EH (cell line): ENCODE data around the gene CHTF18.
A peak's percentile ranks its signal among the peaks of the same experiment; 100 is the strongest.

Experiments used
- DNase-seq: peaks from one replicate; pipeline ENCODE4 v3.0.0-alpha.2; 2015; ENCODE audit warnings: low read depth

The CHTF18 gene

DNA sequence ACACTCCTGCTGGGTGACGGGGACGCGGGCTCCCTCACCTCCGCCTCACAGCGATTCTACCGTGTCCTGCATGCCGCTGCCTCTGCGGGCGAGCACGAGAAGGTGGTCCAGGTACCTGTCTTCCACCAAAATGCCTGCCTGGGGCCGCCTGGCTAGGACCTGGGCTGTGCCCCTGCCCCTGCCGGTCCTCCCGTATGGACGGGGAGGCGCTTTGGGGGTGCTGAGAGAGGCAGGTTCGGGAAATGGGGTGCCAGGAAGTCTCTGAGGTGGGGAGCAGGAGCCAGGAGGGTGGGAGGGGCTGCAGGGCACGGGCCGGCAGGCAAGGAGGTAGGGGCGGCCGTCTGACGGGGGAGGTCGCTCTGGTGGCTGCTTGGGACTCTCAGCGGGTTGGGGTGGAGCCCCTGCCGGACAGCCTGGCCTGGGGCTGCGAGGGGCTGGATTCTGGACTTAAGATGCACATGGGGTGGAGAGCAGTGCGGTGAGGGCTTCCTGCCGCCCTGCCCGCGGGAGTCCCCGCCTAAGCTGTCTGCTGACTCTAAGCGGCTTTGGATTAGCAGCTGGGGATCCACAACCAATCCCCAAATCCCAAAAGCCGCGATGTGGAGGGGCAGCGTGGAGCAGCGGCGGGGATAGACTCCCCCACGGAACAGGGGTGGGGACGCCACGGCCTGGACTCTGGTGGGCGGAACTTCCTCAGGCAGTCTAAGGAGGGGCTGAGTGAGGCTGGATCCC is 5.8 kb downstream of the CHTF18 start:
- no peak for DNase-seq

DNA sequence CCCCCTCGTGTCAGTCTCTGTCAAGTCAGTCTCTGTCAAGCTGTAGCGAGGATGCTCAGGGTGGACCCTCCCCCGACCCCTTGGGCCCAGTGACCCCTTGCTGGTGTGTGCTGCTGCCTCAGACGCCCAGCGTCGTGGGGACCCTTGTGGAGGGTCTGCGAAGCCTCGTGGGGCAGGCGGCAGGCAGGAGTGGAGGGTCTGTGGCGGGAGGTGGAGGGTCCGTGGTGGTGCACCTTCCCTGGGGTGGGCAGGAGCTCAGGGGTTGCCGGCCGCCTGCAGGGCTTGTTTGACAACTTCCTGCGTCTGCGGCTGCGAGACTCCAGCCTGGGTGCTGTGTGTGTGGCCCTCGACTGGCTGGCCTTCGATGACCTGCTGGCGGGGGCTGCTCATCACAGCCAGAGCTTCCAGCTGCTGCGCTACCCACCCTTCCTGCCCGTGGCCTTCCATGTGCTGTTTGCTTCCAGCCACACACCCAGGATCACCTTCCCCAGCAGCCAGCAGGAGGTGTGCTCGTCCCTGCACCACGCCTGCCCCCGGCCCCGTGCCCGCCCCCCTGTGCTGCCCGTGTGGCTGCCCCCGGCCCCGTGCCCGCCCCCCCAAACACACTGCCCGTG is 6.5 kb downstream of the CHTF18 start:
- DNase-seq, result no peak

DNA sequence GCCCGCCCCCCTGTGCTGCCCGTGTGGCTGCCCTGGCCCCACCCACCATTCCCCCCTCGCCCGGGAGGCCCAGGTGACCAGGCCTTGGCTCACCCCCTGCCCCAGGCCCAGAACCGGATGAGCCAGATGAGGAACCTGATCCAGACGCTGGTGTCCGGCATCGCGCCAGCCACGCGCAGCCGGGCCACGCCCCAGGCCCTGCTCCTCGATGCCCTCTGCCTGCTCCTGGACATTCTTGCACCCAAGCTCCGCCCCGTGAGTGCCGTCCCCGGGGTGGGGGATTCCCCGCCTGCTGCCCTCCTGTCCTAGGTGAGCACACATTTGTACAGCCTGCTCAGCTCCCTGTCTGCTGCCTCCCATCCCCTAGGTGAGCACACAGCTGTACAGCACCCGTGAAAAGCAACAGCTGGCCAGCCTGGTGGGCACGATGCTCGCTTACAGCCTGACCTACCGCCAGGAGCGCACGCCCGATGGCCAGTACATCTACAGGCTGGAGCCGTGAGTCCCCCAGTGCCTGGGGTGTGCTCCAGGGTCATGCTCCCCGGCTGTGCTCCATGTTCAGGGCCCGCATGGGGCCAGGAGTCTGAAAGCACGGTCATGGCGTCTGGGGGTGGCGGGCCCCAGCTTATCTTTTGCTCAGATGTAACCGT is 7.3 kb downstream of the CHTF18 start:
- no peak for DNase-seq

DNA sequence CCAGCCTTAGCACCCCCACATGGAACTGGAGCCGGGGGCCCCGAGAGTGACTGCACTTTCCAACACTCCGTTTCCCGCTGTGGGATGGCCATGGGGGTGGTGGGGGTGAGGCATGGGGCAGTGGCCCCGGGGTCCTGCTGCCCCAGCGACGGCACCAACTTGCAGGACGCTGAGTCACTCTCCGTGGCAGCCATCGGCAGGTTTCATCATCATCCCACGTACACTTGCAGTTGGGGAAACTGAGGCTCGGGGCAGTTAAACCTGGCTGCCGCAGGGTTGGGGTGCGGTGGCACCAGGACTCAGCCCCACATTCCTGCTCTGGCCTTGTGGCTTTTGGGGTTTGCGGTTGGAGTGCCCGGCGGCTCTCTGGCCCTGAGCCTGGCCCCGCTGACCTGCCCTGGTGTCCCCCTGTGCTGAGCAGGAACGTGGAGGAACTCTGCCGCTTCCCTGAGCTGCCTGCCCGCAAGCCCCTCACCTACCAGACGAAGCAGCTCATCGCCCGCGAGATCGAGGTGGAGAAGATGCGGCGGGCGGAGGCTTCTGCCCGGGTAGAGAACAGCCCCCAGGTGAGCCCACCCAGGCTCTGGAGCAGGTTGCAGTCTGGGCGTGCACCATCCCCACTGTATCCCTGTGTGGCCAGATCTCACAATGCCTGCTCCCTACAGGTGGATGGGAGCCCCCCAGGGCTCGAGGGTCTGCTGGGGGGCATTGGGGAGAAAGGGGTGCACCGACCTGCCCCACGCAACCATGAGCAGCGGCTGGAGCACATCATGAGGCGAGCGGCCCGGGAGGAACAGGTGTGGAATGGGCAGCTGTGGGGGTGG is 8.1 kb downstream of the CHTF18 start:
- DNase-seq, result no peak

DNA sequence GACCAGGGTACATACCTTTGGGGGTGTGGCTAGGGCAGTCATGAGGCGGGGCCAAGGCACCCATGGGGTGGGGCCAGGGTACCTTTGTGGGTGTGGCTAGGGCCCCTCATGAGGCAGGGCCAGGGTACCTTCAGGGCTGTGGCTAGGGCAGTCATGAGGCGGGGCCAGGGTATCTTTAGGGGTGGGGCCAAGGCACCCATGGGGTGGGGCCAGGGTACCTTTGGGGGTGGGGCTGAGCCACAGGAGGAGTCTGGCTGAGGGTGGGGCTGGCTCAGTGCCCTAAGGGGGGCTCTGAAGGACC is 8.7 kb downstream of the CHTF18 start:
- DNase-seq, result no peak

DNA sequence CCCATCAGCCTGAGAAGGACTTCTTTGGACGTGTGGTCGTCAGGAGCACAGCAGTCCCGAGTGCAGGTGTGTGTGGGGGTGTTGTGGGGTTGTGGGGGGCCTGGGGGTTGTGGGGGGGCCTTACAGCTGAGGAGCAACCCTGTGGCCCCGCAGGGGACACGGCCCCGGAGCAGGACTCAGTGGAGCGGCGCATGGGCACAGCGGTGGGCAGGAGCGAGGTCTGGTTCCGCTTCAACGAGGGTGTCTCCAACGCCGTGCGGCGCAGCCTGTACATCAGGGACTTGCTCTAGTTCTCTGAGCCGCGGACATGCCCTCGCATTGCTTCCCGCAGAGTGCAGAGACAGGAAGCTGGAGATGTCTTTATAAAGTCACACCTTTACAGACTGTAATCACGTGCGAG is 9.3 kb downstream of the CHTF18 start:
- no peak for DNase-seq

DNA sequence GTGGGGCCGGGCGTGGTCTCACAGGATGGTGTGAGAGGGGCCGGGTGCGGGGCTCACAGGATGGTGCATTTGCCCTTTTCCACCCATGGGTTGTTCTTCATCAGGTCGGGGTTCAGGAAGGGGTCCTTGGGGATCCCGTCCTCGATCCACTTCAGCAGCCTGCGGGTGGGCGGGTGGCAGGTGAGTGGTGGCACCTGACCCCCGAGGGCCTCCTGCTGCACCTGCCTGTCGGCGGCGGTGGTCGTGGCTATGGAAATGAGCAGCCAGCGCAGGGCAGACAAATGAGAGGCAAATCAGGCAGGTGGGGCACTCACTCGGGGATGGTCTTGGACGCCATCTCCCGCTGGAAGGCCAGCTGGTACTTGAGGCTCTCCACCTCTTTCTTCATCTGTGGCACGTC is 10.2 kb downstream of the CHTF18 start:
- no peak for DNase-seq

DNA sequence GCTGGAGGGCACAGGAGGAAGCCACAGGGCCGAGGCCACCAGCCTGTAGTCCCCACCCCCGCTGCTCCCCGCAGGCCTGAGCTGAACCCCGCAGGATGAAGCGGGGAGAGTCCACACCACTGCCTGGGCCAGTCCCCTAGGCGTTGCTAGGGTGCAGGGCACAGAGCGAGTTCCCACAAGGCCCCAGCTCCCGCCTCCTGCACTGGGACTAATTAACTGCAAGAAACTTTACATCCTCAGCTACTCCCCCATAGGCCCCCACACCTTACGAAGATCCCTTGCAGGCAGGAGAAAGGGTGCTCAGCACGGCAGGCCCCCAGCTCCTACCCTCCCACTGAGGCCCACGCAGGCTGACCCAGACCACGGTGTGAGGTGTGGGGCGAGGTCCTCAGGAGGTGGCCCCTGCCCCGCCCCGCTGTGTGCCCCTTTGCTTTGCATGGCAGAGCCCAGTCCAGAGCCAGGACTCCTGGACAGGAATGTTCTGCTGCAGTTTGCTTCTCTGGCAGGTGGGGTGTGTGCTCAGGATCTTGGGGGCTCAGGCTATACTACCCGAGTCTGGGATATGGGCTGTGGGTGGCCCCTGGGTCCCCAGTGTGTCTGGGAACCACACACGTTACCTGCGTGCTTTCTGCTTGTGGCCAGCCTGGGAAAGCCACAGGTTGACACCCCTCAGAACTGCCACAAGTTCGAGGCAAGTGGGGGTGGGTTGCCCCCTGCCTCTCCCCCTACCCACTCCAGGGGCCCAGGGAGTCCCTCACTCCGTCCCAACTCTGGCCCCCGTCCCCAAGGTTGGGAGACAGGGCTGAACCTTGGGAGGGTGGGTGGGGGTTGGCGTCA is 10.9 kb downstream of the CHTF18 start:
- DNase-seq, result no peak

DNA sequence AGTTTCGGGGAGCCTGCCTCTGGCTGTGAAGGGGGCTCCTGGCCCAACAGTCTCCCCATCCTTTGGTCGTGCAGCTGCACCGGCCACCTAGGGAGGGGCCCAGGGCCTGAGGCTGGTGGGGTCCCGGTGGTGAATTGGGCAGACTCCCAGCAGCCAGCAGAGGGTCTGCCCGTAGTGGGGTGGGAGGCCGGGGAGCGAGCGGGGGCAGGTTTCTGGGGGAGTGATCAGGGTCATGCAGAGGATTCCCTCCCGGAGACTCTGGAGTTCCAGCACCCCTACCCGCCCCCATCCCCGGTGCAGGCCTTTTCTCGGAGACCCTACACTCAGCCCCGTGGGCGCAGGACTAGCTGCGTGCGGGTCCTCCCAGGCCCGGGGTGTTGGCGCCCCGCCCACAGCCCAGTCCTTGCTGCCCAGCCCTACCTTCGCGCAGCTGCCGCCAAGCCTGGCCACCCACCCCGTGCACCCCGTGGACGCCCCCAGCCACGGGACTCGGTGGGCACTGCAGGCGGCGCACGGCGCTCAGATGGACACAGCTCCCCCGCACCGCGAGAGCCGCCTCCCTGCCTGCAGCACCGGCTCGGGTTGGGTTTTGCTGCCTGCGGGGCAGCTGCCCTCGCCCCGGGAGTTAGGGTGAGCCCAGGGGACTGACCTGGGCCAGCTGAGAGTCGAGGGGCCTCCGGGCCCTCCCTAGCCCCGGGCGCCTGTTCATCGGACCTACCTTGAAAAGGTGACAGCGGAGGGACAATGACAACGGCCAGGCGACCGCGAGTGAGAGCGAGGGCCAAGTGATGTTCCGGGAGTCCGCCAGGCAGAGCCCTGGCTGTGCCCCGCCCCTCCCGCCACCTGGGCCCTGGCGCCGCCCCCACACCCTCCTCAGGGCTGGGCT is 11.8 kb downstream of the CHTF18 start, which contains the start of gene GNG13:
Gene GNG13, minus strand, starts transcription at position 787 of the 886 bp plus-strand sequence. CDS start 1,657 bp downstream, outside the sequence.
- no peak for DNase-seq

DNA sequence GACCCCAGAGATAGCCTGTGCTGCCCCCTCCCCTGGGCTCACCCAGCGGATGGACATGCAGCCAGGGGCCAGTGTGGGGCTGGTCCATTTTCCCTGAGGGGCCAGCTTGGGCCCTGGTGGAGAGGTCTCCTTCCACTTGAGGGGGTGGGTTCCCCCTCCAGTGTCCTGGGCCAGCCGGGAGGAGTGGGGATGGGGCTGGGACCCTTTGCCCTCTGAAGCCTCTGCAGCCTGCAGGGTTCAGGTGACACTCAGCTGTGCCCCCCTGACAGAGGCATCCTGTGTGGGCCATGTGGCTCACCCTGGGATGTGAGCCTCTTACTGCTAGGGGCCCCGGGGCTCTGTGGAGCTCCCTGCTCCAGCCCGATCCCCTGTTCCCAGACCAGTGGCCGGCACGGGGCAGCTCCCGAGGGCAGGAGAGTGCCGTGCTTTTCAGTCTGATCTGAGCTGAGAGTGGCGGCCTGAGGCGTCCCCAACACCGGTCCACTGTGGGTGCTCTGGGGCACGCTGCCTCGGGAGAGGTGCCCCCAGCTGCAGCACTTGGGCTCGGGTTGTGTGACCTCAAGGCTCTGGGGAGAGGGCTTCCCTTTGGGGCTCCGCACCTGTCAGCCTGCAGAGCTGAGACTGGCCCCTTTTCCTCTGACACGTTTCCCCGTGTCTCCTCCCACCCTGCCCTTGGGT is 12.6 kb downstream of the CHTF18 start:
- no peak for DNase-seq

DNA sequence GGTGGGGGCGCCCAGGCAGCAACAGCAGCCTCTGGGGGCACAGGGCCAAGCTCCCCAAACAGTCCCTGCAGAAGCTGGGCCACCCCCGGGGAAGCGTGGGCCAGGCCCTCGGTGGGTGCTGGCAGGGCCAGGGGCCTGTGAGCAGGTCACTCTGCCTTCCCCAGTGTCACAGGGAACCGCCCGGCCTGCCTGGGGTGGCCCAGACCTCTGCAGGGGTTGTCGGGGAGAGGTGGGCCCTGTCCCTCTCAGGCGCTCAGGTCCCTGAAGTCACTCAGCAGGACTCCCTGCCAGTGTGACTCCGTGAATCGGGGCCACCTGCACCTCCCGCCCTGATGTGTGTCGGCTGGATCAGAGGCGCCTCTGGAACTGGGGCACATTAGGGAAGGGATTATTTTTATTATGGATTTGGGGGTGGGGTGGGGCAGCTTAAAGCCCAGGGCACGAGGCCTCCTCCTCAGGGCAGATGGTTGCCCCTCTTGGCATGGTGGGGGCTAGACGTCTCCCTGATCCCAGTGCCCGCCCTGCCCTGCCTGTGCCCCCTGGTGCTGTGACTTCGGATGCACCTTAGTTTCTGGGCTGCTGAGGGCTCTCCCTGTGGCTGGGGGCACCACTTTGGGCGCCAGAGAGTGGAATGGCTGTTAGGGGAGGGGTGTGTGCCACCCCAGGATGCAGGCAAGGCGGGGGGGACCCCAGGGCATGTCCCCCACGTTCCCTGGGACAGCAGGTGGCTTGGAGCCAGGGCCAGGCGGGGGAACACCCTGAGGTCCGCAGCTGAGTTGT is 13.4 kb downstream of the CHTF18 start:
- no peak for DNase-seq

DNA sequence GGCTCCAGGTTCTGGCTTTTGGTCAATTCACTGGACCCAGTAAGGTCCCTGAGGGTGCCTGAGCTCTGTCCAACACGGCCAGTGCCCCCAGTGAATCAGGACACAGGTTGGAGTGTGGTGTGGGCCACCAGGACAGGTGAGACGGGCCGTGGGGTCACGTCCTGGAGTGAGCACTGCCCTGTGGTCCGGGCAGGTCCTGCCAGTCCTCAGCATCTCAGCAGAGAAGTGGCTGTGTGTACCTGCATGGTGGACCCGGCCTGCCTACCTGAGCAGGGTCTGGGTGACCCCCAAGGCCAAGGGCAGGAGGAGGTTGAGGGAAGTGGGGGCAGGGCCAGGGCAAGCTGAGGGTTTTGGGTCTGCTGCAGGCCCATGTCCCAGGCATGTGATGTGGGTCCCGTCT is 14.0 kb downstream of the CHTF18 start:
- no peak for DNase-seq

DNA sequence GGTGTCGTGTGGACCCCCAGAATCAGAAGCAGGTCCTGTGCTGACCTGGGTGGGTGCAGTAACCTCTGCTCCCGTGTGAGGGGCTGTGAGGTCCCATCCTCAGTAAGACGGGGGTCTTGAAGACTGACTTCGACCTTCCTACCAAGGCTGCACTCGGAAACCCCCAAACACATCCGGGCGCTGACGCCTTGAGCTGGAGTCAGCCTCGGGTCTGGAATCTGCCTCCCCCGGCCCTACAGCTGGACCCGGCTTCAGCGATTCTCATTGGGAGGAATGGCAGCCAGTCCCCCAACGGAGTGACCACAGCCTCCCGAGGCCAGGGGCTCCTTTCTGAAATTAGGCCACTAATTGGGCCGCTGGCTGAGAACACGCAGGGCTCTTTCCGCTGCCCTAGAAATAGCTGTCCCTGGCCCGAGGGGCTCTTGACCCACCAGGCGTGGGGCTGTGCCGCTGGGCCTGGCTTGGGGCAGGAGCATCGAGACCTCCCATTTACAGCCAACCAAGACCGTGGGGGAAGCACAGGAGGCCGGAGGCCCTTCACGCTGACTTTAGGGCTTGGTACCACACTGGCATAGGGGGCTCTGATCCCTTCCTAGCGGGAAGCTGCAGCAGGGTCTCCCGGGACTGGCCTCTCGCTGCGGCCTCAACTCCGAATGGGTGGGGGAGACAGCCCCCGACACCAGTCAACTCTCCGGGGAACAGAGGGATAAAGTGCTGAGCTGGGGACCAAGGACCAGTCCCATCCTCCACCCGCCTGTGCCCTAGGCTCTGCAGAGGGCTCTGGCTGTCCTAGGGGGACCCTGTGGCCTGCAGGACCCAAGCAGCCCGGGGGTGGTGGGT is 14.7 kb downstream of the CHTF18 start:
- no peak for DNase-seq

DNA sequence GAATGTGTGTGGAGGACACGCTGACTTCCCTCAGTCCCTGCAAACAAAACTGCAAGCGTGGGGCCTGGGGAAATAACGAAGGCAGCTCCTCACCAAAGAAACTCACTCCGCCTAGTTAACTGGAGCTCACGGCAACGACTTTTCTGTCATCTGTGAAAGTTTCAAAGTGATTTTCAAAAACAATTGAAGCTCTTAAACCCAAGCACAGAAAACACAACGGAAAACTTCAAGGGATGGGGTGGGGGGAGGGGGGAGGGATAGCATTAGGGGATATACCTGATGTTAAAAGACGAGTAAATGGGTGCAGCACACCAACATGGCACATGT is 15.3 kb downstream of the CHTF18 start:
- no peak for DNase-seq

DNA sequence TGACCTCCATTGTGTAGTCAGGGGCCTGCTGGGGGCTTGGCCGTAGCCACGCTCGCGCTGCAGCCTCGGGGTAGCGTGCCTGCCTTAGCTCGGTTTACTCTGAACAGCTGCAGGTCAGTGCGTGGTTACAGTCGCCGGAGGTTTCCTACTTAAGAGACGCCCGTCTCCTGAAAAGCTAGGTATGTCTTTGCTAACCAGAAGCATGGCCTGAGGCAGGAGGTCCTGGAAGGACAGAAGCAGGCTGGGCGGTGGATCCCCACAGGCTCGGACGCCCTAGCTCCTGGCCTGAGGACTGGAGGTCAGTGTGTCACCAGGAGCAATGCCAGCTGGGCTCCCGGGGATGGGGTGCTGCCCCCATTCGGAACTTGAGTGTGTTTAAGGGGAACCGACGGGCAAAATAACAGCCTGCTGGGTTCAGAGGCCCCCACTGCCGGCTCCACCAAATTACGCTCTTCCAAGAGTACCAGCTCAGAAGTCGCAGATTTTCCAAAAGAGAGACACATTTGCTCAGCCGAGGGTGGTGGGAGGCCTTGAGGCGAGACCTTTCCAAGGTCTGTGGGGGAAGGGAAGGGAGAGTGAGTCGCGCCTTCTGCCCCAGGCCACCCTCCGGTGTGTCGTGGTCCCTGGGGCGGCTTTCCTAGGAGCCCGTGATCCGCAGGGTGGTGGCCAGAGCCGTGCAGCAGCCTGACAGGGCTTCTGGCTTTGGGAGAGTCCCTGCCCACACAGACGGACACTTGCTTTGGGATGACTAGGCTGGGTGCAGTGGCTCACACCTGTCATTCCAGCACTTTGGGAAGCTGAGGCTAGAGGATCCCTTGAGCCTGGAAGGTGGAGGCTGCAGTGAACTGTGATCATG is 16.0 kb downstream of the CHTF18 start:
- DNase-seq, result no peak

DNA sequence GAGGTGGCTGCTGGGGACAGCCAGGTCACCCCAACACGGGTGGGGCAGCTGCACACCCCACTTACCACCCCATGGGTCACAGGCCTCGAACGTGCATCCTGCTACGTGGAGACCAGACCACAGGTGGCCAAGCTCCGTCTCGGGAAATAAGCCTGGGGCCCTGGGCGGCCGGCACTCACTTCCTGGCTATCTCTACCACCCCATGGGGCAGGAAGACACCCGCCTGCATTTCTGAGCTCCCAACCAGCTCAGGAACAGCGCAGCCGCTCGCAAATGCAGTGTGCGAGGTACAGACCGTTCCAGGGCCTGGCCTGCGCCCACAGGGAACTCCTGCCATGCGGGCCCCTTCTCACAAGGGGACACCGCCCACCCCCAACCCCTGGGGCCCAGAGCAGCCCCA is 17.1 kb downstream of the CHTF18 start:
- no peak for DNase-seq

DNA sequence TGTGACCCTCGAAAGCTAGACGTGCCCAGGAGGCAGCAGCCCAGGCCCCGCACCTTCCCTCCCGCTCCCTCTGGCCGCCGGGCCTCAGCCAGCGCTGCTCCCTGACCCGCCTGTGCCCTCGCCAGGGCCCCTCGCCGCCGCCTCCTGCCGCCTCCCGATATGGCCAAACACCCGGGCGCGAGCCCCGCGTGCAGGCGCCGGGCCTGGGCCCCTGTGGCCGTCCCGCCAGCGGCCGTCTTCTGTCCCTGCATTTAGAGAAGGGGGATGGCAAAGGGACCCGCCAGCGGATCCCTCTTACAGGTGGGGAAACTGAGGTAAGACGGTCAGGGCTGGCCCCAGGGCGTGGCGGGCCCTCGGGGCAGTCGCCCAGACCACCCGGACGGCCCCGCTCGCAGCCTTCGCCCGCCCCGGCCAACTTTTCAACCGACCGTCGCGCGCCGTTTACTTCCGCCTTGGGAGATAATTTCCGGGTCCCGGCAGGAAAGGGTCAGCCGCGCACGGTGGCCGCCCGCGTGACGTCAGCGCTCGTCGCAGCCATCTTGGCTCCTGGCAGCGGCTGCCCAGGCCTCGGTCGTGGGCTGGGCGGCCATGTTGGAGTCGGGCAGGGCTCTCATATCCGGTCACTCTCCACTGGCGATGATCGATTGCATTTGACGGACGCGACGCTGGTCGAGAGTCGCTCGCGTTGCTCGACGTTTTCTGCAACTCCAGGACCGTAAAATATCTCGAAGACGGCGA is 19.1 kb downstream of the CHTF18 start:
- DNase-seq, result peak; percentile 94
